ENCODE data around the gene MICALL1. TPM values are rescaled to one million over a fixed set of nuclear protein-coding genes. Genes with fewer than 3 reads are reported as not detected.

Gene MICALL1
- total and polyA plus RNA-seq, 2 of the 13 experiments (the other 11 are each of a cell fraction or from before 2014, with no cell fraction given) = 7.6 to 10.6 TPM

DNA sequence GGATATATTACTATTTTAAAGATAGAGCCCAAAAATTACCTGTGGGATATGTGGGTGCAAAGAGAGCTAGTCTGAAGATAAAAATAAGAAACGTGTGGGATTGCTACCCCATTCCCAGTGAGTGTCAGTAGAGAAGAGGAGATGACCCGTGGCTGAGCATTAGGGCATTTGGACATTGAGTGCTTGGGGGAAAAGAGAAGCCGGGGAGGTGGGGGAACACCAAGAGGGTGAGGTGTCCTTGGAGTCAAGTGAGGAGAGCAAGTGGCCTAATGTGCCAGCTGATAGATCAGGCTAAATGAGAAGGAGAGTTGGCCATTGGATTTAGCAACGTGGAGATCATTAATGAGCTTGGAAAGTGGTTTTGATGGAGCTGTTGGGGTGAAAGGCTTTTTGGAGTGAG is 48.6 kb downstream of the MICALL1 start (continued):
- TF ChIP-seq, protein P1, sequence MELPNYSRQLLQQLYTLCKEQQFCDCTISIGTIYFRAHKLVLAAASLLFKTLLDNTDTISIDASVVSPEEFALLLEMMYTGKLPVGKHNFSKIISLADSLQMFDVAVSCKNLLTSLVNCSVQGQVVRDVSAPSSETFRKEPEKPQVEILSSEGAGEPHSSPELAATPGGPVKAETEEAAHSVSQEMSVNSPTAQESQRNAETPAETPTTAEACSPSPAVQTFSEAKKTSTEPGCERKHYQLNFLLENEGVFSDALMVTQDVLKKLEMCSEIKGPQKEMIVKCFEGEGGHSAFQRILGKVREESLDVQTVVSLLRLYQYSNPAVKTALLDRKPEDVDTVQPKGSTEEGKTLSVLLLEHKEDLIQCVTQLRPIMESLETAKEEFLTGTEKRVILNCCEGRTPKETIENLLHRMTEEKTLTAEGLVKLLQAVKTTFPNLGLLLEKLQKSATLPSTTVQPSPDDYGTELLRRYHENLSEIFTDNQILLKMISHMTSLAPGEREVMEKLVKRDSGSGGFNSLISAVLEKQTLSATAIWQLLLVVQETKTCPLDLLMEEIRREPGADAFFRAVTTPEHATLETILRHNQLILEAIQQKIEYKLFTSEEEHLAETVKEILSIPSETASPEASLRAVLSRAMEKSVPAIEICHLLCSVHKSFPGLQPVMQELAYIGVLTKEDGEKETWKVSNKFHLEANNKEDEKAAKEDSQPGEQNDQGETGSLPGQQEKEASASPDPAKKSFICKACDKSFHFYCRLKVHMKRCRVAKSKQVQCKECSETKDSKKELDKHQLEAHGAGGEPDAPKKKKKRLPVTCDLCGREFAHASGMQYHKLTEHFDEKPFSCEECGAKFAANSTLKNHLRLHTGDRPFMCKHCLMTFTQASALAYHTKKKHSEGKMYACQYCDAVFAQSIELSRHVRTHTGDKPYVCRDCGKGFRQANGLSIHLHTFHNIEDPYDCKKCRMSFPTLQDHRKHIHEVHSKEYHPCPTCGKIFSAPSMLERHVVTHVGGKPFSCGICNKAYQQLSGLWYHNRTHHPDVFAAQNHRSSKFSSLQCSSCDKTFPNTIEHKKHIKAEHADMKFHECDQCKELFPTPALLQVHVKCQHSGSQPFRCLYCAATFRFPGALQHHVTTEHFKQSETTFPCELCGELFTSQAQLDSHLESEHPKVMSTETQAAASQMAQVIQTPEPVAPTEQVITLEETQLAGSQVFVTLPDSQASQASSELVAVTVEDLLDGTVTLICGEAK (IDR thresholded peaks at IDR 0.05) = no peak
- TF ChIP-seq, protein P1 (CRISPR knock-in tag; IDR thresholded peaks at IDR 0.05) = no peak
- TF ChIP-seq FOSL2 (CRISPR knock-in tag; IDR thresholded peaks at IDR 0.05) (no peak), KLF16 (CRISPR knock-in tag; IDR thresholded peaks at IDR 0.05) (no peak), POLR2G (IDR thresholded peaks at IDR 0.05; ENCODE audit: low read depth, low read length) (no peak), ZBTB7A (CRISPR knock-in tag; IDR thresholded peaks at IDR 0.05) (no peak), TAF15 (IDR thresholded peaks at IDR 0.05; ENCODE audit: low read depth, low read length, poor library complexity, severe bottlenecking) (no peak), IRF2 (CRISPR knock-in tag; IDR thresholded peaks at IDR 0.05) (no peak)
